GM18858 (cell line): Measurements from ENCODE around the gene ENDOD1.

Source experiments
- ATAC-seq: cut with Tn5 transposase; IDR thresholded peaks from one replicate; pipeline ENCODE4 v1.9.1; 2021; ENCODE audit not compliant: unreplicated experiment

The ENDOD1 gene

GRCh38 chr11:95076416-95076815, 13.2 kb upstream of the ENDOD1 start:
- peak; percentile 45 for ATAC-seq

- no peak for ATAC-seq
Observed at GRCh38 chr11:95076981-95077380, 12.7 kb upstream of the ENDOD1 start.

- no peak for ATAC-seq
Observed at GRCh38 chr11:95078526-95078925, 11.1 kb upstream of the ENDOD1 start.

- ATAC-seq = no peak
Observed at GRCh38 chr11:95081010-95081409, 8.6 kb upstream of the ENDOD1 start.

GRCh38 chr11:95081412-95081811, 8.2 kb upstream of the ENDOD1 start:
- no peak for ATAC-seq

- no peak for ATAC-seq
Observed at GRCh38 chr11:95082576-95083001, 7.1 kb upstream of the ENDOD1 start.

GRCh38 chr11:95084509-95084908, 5.1 kb upstream of the ENDOD1 start:
- ATAC-seq = peak; percentile 54

GRCh38 chr11:95085117-95085816, 4.4 kb upstream of the ENDOD1 start:
- no peak for ATAC-seq

- no peak for ATAC-seq
Observed at GRCh38 chr11:95086151-95086550, 3.5 kb upstream of the ENDOD1 start.

GRCh38 chr11:95086836-95087570, 2.6 kb upstream of the ENDOD1 start:
- no peak for ATAC-seq

- ATAC-seq = peak; percentile 29
Observed at GRCh38 chr11:95088946-95089619, 563 bp upstream of the ENDOD1 start.

- no peak for ATAC-seq
Observed at GRCh38 chr11:95091663-95092180, 2.1 kb downstream of the ENDOD1 start.

GRCh38 chr11:95092549-95093324, 3.1 kb downstream of the ENDOD1 start:
- no peak for ATAC-seq

GRCh38 chr11:95093548-95093947, 3.9 kb downstream of the ENDOD1 start:
- ATAC-seq = no peak

GRCh38 chr11:95095858-95096587, 6.4 kb downstream of the ENDOD1 start:
- peak; percentile 90 for ATAC-seq

- ATAC-seq = no peak
Observed at GRCh38 chr11:95097209-95097608, 7.6 kb downstream of the ENDOD1 start.

GRCh38 chr11:95098826-95099225, 9.2 kb downstream of the ENDOD1 start:
- ATAC-seq = no peak

- ATAC-seq = no peak
Observed at GRCh38 chr11:95100191-95100648, 10.6 kb downstream of the ENDOD1 start.

- ATAC-seq = no peak
Observed at GRCh38 chr11:95100856-95101507, 11.3 kb downstream of the ENDOD1 start.

- ATAC-seq = no peak
Observed at GRCh38 chr11:95101935-95102334, 12.3 kb downstream of the ENDOD1 start.
